Lung microvascular endothelial cell (primary cell): ENCODE measurements around the gene POR. TPM values are rescaled to one million over a fixed set of nuclear protein-coding genes. Genes with fewer than 3 reads are reported as not detected.
"Not testable (repeated sequence)": the region's sequence is repeated elsewhere in the genome, so short reads cannot be mapped to it uniquely, and the experiment has no call there.

Source experiments
- DNase-seq, 2 donors: peaks; one replicate each; pipeline versions ENCODE4 v3.0.0 to v3.0.0-alpha.2; 2010; ENCODE audit warnings: low read depth in 2 of 2
- total RNA-seq: library from RNA; depleted of rRNA; stranded (reverse); fragments of >200 nt; gene quantifications from 2 replicates; pipeline ENCODE4 v1.2.1, GENCODE V29; 2014

The POR gene
- total RNA-seq, 1 donor from 2014 or later: 132 TPM

DNA sequence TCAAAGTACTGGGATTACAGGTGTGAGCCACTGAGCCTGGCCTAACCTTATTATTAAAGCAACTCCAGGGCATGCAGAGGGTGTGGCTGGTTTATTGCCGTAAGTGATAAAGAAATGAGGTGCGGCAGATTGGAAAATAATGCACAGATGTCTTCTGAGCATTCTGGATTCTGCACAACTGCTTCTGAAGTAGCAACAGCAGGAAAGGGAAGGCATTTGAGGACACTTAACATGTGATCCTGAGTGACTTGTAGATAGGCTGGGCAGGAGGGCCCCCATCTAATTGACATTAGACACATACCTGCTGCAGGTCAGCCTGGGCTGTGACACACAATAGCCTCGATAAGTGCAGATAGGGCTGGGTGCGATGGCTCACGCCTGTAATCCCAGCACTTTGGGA is 30.5 kb upstream of the POR start:
- no peak for DNase-seq

DNA sequence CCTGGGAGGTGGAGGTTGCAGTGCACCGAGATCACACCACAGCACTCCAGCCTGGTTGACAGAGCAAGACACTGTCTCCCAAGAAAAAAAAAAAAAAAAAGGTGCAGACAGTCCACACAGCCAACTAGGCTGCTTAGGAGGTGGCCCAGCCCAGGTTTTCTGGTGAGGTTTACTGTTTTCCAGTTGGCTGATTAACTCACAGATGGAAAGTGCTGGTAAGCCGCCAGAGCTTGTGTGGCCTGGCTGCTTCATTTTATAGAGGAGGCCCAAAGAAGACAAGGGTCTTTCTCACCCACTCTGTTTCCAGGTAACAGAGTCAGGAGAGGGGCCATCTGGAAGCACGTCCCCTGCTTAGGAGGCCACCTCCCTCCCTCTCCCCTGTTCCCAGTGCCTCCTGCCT is 29.9 kb upstream of the POR start:
- DNase-seq: no peak

DNA sequence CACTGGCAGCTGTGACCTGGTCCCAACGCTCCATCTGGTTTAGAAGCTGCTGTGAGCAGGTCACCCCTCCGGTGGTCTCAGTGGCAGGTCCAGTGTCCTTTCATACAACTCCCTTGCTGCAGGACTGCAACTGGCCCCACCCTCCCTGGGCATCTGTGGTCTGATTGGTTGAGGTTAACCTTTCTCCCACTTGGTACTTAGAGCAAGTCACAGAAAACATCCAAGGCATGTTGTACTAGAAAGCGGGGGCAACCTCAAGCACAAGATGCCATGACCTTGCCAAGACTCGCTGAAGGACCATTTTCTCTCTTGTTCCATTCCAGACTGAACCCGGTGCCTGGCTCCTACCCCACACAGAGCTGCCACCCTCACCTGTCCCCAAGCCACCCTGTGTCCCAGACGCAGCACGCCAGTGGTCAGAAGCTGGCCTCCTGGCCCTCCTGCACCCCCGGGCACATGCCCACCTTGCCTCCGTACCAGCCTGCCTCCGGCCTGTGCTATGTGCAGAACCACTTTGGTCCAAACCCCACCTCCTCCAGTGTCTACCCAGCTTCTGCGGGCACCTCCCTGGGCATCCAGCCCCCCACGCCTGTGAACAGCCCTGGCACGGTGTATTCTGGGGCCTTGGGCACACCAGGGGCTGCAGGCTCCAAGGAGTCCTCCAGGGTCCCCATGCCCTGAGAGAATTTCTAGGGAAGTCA is 27.1 kb upstream of the POR start:
- no peak for DNase-seq

DNA sequence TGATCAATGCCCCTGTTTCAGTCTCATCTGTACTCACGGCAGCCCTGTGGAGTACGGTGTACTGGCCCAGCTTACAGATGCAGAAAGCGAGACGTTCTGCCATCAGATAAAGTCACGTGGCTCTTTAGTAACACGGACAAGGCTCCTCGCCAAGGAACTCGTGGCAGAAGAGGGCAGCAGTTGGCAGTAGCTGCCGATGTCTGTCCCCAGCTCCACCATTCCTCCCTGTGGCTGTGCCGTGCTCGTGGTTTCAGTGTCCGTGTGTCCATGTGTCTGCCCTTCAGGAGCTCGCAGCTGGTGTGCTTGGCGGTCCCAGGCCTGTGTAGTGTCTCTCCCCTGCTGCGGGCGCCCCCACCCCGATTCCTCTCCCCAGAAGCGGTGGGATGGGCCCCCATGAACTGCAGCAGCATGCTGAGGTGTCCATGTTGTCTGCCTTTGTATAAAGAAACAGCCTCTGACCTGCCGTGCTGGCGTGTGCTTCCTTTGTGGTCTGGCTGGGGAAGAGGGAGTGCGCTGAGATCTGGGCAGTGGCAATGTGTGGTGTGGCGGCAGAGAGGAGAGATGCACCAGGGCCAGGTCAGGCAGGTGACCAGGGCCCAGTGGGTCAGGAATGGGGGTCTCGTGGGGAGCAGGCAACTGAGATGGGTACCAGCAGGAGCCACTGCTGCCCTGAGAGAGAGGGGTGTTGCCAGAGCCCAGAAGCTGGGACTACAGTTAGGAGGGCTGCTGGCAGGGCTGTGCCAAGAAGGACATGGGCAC is 26.3 kb upstream of the POR start:
- DNase-seq: no peak

DNA sequence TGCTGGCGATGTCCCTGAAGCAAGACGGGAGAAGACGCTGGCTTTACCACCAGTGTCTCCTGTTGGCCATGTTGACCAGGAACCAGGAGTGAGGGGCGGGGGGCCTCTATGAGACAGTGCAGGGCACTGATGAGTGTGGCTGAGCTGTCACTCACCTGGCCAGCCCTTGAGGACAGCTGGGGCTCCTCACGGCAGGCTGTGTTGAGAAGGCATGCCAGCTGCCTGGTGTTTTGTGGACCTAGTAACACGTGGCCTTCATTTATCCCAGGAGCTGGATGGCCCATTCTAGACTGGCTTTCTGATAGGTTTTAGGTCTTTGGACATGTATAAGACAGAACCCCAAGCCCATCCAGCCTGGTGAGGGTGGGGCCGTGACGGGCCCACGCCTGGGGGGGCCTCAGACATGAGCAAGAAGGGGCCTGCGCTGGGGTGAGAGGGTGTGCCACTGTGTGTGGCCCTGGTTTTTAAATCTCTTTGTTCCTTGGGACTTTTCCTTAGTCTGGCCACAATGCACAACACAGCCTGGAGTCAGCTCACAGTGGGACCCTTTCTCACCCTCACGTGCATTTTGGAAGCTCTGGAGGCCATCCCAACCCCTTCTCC is 25.6 kb upstream of the POR start:
- DNase-seq: no peak

DNA sequence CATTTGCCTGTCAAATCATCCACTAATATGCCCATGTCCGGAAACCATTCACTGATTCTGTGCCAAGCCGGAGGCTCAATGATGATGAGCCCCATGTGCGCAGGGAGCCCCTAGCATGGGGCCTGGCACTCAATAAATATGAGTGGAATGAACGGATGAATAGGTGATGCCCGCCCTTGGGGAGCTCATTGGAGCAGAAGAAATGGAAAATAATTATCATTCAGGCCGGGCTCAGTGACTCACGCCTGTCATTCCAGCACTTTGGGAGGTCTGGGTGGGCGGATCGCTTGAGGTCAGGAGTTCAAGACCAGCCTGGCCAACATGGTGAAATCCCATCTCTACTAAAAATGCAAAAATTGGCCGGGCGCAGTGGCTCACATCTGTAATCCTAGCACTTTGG is 25.1 kb upstream of the POR start:
- no peak for DNase-seq

DNA sequence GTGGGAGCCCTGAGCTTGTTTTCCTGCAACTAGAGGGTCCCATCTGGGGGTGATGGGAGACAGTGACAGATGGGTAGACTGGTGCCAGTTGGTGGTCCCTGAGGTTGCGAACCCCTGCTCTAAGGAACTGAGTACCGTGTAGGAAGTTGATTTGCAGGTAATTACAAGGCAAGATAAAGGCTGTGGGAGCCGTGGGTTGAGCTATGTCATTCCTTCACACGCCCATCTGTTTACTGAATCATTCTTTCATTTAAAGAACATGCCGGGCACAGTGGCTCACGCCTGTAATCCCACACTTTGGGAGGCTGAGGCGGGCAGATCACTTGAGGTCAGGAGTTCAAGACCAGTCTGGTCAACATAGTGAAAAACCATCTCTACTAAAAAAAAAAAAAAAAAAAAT is 23.7 kb upstream of the POR start:
- not testable (repeated sequence) for DNase-seq

DNA sequence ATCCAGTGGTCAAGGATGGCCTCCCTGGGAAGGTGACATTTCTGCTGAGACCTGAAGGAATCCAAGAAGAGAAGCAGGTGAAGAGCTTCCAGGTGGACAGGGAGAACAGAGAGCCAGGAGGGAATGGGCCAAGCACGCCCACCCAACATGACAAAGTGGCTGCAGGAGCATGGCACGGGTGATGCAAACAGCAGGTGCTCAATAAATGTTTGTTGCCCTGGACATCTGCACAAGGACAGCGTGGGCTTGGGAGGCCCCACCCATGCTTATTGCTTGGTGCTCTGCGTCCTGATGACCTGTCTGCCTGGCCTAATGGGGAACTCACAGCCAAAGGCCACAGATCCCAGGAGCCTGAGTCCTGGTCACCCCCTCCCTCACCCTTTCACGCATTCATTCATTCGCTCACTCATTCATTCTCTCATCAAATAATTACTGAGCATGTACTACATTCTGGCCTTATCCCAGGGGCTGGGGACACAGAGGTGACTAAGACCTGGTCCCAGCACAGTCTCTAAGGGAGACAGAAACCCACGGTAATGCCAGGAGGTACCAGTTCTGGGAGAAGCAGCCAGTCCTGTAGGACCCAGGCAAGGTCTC is 23.0 kb upstream of the POR start:
- no peak for DNase-seq

DNA sequence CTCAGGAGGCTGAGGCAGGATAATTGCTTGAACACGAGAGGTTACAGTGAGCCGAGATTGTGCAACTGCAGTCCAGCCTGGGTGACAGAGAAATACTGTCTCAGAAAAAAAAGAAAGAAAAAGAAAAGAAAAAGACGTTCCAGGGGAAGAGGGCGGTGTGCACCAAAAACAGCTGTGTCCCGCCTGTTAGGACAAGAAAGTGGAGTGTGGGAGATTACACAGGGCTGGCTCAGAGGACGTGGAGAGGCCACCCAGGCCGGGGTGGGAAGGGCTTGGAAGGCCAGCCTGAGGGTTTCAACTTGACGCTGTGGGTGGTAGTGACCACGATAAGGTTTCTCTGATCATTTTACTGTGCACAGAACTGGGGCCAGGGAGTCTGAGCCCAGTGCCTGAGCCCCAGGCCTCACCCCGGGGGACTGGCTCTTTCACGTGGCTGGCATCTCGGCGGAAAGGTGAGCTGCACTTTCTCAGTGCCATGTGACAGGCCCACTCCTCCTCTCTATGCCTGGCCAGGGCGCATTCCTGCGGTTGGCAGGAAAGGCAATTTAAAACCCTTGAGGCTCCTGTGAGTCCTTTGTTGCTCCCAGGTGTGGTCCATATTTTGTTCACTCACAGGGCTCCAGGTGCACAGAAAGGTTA is 22.2 kb upstream of the POR start:
- DNase-seq: no peak

DNA sequence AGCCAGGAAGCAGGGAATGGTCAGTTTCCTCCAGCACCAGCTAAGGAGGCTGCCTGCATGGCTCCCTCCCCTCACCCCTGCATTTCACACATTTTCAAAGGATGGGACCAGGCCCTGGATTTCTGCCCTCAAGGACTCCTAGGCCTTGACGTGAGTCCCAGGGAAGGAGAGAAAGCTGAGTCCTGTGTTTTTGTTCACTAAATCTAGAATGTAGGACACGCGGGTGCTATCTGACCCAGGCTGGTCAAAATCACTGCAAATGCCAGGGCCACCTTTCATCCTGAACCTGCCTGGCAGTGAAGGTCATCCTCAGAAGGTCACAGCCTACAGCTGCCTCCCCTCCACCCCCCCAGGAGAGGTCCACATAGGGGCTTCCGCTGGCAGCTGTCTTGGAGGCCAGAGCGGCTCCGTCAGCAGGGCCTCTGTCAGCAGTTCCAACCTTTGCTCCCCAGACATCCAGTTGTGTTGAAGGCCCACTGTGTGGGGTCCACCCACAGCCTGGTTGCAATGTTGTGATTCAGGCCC is 18.1 kb upstream of the POR start:
- no peak for DNase-seq

DNA sequence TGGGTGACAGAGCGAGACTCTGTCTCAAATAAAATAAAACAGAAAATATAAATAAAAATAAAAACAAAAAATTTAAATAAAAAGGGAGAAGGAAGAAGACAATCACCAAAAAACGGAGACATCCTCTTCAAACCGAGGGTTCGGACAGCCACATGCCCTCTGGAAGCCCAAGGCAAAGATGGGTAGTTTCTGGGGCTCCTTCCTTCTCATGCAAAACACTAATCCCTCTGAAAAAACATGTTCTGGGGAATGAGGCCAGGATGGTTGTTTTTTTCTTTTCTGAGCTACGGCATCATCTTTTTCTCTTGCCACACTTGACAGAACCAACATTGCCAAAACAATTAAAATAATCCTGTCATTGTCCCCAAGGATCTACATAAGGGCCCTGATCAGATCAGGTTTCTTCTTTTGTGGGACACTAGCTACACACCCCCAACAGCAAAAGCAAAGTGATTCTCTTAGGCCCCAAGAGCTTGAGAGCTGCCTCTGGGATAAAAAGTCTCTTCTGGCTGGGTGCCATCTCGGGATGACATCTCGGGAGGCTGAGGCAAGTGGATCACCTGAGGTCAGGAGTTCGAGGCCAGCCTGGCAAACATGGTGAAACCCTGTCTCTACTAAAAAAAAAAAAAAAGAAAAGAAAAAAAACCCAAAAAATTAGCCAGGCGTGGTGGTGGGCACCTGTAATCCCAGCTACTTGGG is 14.2 kb upstream of the POR start:
- no peak for DNase-seq

DNA sequence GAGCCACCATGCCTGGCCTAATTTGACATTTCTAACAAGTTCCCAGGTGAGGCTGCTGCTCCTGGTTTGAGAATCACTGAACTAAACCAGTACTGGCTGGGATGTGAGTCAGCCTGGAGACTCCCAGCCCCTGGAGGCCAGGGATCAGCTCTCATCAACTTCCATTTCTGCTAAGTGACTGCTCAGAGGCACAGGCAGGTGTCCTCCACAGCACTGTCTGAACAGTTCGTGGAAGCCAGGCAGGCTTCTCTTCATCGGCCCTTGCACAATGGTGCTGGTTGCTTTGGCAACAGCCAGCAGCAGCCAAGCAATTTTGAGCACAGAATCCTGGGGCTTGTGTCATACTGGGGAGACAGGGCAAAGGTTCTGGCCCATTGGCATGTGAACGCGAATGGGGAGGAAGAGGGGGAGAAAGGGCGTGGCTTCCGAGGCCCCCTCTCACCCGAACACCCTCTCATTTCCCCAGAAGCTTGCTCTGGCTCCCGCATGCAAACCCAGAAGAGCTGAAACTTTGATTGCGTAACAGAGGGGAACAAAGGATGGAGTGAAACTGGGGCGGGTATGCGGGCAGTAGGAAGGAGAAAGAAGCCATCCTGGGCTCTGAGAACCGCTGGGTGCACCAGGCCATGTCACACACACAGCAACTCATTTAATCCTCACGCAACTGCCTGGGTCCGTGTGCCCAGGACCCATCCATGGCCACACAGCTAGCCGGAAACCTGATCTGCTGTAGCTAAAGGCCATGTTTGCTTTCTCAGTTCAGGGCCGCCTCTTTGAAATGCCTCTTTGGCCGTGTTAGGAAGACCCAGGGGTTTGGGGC is 9.0 kb upstream of the POR start:
- DNase-seq: peak in 1 of 2 donors; percentile 28

DNA sequence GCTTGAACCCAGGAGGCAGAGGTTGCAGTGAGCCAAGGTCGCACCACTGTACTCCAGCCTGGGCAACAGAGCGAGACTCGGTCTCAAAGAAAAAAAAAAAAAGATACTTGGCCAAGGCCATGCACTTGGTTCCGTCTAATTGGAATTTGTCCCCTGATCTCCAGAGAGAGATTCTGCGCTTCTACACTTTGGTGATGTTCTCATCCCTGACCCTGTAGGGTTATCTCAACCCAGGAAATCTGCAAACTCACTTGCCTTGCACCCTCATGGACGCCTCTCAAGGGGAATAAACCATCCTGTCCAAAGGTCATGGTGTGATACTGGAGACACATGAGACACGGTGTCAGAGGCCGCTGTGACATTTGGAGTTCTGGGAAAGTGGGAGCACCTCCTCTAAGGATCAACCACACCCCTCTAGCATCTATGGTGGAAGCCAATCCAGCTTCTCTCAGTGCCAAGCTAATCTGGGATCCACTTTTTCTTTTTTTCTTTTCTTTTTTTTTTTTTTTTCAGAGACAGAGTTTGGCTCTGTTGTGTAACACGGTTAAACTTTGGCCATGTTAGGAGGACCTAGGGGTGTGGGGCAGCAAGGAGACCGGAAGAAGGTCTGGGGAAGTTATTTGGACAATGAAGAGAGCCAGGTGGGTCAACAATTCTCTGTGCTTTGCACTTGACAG is 7.8 kb upstream of the POR start:
- no peak for DNase-seq

DNA sequence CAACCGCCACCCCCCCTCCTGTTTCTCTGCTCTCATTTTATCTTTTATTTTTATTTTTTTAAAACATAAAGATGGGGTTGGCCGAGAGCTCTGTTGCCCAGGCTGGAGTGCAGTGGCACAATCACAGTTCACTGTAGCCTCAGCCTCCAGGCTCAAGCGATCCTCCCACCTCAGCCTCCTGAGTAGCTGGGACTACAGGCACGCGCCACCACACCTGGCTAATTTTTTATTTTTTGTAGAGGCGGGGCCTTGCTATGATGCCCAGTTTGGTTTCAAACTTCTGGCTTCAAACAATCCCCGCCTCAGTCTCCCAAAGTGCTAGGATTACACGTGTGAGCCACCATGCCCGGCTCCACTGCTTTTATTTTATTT is 7.3 kb upstream of the POR start:
- not testable (repeated sequence) for DNase-seq

DNA sequence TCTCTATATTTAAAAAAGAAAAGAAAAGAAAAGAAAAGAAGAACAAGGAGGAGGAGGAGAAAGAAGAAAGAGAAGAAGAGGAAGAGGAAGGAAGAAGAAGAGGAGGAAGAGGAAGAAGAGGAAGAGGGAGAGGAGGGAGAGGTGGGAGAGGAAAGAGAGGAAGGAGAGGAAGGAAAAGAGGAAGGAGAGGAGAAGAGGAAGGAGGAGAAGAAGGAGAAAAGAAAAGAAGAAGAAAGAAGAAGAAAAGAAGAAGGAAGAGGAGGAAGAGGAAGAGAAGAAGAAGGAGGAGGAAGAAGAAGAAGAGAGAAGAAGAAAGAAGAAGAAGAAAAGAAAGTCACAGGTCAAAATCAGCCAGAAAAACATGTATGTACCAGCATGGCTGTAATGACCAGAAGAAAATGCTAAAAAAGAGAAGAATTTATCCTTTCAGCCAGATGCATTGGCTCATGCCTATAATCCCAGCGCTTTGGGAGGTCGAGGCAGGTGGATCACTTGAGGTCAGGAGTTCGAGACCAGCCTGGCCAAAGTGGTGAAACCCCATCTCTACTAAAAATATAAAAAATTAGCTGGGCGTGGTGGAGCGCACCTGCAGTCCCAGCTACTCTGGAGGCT is 5.3 kb upstream of the POR start:
- no peak for DNase-seq

DNA sequence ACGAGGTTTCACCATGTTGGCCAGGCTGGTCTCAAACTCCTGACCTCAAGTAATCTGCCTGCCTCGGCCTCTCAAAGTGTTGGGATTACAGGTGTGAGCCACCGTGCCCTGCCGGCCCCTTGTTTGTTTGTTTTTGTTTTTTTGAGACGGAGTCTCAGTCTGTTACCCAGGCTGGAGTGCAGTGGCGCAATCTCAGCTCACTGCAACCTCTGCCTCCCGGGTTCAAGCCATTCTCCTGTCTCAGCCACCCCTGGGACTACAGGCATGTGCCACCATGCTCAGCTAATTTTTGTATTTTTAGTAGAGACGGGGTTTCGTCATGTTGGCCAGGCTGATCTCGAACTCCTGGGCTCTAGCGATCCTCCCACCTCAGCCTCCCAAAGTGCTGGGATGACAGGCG is 3.8 kb upstream of the POR start:
- DNase-seq: not testable (repeated sequence)

DNA sequence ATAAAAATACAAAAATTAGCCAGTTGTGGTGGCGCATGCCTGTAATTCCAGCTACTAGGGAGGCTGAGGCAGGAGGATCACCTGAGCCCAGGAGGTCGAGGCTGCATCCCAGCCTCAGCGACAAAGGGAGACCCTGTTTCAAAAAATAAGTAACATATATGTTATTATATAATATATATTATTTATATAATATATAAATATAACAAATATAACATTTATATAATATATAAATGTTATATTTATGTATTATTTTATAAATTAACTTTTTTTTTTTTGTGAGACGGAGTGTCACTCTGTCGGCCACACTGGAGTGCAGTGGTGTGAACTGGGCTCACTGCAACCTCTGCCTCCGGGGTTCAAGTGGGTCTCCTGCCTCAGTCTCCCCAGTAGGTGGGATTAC is 1.5 kb upstream of the POR start:
- DNase-seq: no peak

DNA sequence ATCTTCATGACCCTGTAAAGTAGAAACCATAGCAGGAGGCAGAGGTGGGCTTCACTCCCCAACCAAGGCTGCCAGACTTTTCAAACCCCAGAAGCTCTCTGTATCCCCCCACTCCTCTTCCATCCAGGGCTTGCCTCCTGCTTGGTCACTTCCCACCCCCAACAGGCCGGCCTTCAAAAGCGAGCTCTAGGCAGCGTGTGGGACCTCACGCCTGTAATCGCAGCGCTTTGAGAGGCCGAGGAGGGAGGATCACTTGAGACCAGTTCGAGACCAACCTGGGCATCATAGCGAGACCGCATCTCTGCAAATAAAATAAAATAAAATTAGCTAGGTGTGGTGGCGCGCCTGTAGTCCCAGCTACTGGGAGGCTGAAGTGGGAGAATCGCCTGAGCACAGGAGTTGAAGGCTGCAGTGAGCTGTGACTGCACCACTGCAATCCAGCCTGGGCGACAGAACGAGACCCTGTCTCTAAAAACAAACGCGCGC is 743 bp upstream of the POR start:
- peak in 1 of 2 donors; percentile 21 for DNase-seq
